Measurements from ENCODE around the gene LSMEM2. TPM values are rescaled to one million over a fixed set of nuclear protein-coding genes. Genes with fewer than 3 reads are reported as not detected.

Gene LSMEM2
- total and polyA plus RNA-seq, 2 of the 8 experiments (the other 6 are each of a cell fraction or from before 2014, with no cell fraction given), result 0.58 to 0.68 TPM

- TF ChIP-seq KDM1A (IDR thresholded peaks at IDR 0.05; ENCODE audit: borderline replicate concordance, low read length), result no peak
- TF ChIP-seq NANOG (IDR thresholded peaks at IDR 0.05; ENCODE audit: insufficient read depth, low read depth, low read length, poor library complexity, severe bottlenecking), result no peak
- TF ChIP-seq, protein P1, sequence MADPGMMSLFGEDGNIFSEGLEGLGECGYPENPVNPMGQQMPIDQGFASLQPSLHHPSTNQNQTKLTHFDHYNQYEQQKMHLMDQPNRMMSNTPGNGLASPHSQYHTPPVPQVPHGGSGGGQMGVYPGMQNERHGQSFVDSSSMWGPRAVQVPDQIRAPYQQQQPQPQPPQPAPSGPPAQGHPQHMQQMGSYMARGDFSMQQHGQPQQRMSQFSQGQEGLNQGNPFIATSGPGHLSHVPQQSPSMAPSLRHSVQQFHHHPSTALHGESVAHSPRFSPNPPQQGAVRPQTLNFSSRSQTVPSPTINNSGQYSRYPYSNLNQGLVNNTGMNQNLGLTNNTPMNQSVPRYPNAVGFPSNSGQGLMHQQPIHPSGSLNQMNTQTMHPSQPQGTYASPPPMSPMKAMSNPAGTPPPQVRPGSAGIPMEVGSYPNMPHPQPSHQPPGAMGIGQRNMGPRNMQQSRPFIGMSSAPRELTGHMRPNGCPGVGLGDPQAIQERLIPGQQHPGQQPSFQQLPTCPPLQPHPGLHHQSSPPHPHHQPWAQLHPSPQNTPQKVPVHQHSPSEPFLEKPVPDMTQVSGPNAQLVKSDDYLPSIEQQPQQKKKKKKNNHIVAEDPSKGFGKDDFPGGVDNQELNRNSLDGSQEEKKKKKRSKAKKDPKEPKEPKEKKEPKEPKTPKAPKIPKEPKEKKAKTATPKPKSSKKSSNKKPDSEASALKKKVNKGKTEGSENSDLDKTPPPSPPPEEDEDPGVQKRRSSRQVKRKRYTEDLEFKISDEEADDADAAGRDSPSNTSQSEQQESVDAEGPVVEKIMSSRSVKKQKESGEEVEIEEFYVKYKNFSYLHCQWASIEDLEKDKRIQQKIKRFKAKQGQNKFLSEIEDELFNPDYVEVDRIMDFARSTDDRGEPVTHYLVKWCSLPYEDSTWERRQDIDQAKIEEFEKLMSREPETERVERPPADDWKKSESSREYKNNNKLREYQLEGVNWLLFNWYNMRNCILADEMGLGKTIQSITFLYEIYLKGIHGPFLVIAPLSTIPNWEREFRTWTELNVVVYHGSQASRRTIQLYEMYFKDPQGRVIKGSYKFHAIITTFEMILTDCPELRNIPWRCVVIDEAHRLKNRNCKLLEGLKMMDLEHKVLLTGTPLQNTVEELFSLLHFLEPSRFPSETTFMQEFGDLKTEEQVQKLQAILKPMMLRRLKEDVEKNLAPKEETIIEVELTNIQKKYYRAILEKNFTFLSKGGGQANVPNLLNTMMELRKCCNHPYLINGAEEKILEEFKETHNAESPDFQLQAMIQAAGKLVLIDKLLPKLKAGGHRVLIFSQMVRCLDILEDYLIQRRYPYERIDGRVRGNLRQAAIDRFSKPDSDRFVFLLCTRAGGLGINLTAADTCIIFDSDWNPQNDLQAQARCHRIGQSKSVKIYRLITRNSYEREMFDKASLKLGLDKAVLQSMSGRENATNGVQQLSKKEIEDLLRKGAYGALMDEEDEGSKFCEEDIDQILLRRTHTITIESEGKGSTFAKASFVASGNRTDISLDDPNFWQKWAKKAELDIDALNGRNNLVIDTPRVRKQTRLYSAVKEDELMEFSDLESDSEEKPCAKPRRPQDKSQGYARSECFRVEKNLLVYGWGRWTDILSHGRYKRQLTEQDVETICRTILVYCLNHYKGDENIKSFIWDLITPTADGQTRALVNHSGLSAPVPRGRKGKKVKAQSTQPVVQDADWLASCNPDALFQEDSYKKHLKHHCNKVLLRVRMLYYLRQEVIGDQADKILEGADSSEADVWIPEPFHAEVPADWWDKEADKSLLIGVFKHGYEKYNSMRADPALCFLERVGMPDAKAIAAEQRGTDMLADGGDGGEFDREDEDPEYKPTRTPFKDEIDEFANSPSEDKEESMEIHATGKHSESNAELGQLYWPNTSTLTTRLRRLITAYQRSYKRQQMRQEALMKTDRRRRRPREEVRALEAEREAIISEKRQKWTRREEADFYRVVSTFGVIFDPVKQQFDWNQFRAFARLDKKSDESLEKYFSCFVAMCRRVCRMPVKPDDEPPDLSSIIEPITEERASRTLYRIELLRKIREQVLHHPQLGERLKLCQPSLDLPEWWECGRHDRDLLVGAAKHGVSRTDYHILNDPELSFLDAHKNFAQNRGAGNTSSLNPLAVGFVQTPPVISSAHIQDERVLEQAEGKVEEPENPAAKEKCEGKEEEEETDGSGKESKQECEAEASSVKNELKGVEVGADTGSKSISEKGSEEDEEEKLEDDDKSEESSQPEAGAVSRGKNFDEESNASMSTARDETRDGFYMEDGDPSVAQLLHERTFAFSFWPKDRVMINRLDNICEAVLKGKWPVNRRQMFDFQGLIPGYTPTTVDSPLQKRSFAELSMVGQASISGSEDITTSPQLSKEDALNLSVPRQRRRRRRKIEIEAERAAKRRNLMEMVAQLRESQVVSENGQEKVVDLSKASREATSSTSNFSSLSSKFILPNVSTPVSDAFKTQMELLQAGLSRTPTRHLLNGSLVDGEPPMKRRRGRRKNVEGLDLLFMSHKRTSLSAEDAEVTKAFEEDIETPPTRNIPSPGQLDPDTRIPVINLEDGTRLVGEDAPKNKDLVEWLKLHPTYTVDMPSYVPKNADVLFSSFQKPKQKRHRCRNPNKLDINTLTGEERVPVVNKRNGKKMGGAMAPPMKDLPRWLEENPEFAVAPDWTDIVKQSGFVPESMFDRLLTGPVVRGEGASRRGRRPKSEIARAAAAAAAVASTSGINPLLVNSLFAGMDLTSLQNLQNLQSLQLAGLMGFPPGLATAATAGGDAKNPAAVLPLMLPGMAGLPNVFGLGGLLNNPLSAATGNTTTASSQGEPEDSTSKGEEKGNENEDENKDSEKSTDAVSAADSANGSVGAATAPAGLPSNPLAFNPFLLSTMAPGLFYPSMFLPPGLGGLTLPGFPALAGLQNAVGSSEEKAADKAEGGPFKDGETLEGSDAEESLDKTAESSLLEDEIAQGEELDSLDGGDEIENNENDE (IDR thresholded peaks at IDR 0.05; ENCODE audit: insufficient replicate concordance, low read length), result no peak
- no peak for TF ChIP-seq SP1 (IDR thresholded peaks at IDR 0.05; ENCODE audit: low read depth, low read length)
- no peak for TF ChIP-seq CTCF (IDR thresholded peaks at IDR 0.05; ENCODE audit: control extremely low read depth in 1 of 3, insufficient read depth in 1 of 3, low read depth in 1 of 3, low read length in 3 of 3)
- no peak for TF ChIP-seq KDM4A (IDR thresholded peaks at IDR 0.05; ENCODE audit: low read depth, low read length, severe bottlenecking)
Observed at GRCh38 chr3:50289130-50289529, 10.2 kb downstream of the LSMEM2 start (continued).
